NCI-H748 (cell line): ENCODE results near the gene PML.
A peak's percentile ranks its signal among the peaks of the same experiment; 100 is the strongest.

Source experiments
- DNase-seq: peaks from one replicate; lab custom pipeline; 2025; ENCODE audit not compliant: unreplicated experiment; lab: John Stamatoyannopoulos, UW

The PML gene

DNA sequence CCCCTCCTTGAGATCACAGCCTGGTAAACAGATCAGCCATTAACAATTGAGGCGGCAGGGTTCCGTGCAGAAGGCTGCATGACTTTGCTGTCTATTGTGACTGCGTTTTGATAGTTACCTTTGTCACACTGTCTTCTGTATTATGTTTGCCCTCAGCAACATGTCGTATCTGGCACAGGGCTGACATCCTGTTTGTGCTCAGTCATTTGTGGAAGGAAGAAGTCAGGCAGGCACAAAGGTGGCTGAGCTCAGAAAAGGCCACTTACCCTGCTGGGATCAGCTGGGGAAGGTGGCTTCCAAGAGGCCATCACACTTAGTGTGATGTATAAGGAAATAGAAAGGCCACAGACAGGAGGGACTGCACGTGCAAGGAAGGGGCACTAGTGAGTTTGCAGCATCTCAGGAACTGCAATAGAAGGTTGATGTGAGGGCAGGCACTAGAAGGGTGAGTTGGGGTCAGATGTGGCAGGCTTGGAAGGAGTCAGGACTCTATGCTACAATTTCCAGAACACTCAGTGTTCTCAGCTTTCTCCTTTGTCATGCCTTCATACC, 13.4 kb downstream of the PML start:
- no peak for DNase-seq

DNA sequence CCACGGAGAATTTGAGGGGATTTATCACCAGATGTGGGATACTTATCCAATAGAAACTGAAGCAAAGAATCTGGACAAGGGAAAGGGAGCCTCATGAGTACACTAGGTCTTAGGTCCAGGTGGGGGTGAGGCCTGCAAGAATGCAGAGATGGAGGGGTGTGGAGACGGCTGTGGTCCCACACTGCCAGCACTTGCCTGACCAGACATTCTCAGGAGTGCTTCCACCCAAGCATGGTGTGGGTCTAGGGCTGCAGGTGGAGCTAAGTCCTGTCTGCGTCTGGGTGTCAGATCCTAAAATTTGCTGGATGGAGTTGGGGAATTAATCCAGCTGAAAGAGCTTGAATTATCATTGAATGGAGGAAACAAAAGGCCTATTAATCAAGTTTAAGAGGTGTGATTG, 14.4 kb downstream of the PML start:
- DNase-seq, result no peak

DNA sequence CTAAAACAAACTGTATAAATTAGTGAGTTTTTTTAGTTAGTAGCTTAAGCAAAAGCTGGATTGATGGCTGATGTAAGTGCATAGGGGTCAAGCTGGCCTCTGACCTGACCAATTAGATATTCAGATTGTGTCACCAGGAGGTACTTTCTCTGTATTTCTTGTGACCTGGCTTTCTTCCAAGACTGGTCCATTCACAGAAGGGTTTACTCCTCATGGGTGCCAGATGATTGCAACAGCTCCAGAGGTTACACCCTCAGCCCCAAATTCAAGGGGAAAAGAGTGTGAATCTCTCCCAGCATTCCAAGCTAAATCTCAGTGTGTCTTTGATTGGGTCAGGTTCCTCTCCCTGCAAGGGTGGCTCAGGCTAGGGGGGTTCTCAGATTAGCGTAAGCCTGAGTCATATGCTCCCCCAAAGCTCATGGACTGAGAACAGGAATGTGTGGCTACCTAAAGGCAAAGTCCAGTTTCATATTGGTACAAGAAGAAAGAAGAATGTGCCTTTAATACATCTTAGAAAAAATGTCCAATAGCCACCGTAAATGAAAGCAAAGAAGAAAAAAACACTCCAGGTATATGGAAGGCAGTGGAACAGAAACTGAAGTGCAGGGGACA, 16.5 kb downstream of the PML start:
- no peak for DNase-seq

DNA sequence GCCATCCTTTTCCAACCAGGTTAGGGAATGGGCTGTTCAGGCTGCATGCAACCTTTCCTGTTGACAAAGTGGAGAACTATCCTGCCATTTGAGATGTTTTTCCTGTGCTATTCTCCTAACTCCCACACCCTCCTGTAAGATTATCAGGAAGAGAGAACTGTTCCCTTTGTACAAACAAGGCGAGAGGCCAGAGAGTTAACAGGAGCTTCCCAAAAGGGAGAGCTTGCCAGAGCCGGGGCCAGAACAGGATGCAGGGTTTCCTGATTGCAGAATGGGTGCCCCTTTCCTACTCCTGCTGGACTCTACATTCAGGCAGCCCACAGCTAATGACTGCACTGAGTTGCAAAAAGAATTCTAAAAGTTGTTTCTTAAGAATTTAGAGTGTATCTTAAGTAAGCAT, 17.1 kb downstream of the PML start:
- DNase-seq, result no peak

DNA sequence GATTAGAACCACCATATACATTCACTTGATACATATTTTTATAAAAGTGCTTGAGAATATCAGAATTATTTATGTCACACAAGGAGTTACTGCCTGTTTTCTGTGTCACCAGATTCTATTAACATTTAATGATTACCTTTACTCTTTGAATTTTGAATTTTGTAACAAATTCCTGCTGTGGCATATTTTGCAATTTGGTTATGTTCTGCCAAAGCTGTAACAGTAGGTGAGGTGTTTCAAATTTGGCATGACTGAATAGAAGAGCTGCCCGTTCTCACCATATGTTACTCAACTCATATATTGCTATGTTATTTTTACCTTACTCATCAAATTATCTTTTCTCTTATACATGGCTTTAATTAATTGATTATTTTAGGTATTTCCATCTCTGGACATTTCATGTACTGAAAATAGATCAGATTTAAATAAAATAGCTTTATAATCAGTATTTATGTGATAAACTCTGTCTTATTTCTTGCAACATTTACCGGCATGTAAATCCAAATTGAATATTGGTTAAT, 18.9 kb downstream of the PML start:
- no peak for DNase-seq

GRCh38 chr15:74019734-74020133, 25.2 kb downstream of the PML start:
- DNase-seq, result no peak

DNA sequence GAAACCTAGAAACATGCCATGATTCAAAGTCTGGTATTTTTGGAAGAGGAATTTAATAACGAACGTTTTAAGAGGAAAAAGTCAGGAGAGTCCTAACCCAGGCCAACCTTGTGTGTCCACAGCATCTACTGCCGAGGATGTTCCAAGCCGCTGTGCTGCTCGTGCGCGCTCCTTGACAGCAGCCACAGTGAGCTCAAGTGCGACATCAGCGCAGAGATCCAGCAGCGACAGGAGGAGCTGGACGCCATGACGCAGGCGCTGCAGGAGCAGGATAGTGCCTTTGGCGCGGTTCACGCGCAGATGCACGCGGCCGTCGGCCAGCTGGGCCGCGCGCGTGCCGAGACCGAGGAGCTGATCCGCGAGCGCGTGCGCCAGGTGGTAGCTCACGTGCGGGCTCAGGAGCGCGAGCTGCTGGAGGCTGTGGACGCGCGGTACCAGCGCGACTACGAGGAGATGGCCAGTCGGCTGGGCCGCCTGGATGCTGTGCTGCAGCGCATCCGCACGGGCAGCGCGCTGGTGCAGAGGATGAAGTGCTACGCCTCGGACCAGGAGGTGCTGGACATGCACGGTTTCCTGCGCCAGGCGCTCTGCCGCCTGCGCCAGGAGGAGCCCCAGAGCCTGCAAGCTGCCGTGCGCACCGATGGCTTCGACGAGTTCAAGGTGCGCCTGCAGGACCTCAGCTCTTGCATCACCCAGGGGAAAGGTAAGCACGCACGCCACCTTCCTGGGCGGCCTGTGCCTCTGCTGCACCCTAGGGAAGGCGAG, 28.4 kb downstream of the PML start:
- DNase-seq, result no peak

GRCh38 chr15:74024687-74025086, 30.2 kb downstream of the PML start:
- no peak for DNase-seq

- DNase-seq, result no peak
Measured at GRCh38 chr15:74025436-74025835, 30.9 kb downstream of the PML start.

DNA sequence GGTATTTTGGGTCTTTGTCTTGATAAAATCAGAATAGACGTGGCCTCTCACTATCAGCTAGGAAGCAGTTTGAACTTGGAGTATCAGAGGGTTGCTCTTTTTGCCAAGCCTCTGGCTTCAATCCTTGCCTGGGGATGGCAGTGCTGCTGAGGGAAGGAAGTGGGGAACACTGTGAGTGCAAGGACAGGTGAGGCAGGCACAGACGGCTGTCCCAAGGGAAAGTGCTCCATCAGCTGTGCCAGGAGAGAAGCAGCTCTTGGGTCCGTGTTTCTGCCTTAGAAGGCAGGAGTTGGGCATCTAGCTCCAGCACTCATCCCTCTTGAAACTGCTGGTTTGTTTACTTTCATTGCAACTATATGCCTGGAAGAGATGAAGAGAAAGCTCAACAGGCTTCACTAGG, 33.2 kb downstream of the PML start:
- no peak for DNase-seq

DNA sequence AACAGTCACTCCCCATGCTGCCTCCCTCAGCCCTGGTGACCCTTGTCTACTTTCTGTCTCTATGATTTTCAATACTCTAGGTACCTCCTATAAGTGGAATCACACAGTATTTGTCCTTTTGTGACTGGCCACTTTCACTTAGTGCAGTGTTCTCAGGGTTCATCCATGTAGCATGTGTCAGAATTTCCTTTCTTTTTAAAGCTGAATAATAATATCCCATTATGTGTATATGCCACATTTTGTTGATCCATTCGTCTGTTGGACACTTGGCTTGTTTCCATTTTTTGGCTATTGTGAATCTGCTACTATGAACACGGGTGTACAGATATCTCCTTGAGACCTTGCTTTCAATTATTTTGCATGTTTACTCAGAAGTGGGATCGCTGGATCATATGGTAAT, 34.1 kb downstream of the PML start:
- DNase-seq, result no peak

- no peak for DNase-seq
Measured at GRCh38 chr15:74032046-74032445, 37.5 kb downstream of the PML start.

- no peak for DNase-seq
Measured at GRCh38 chr15:74032606-74033561, 38.4 kb downstream of the PML start.

- no peak for DNase-seq
Measured at GRCh38 chr15:74034206-74034755, 39.8 kb downstream of the PML start.

- DNase-seq, result no peak
Measured at GRCh38 chr15:74035121-74036017, 40.9 kb downstream of the PML start.

DNA sequence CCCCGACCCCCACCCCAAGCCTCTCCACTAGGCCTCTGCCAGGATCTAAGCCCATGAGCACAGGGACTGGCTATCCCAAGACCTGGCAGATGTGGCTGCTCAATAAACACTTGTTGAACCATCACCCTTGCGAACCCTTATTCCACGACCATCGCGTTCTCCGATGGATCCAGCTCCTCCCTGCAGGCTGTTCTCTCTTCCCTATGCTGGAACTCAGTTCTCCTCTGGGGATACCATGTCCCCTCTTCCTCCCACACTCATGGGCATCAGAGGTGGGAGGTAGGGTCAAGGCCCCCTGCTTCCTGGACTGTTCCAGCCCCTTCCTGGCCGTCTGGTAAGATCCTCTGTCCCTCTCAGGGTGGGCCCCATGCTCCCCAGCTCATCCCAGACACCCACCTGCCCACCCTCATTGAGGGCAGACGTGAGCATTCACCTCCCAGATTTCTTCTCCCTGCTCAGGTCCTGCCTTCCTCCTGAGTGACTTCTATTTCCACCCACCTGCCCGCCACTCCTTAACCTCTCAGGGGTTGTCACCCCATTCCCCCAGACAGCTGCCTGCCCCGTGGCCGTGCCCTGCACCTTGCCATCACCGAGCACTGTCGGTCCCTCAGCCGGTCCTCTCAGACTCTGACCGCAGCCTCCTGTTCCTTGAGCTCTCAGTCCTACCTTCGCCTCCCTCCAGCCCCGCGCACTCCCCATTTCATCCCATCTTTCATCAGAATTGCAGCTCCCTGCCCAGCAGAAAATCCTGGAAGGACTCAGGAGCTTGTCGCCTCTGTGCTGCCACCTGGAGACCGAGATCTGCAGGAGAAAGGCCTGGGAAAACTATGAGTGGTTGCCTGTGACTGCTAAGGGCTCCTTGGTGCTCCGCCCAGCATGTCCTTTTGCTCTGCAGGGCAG, 42.0 kb downstream of the PML start:
- DNase-seq, result peak; percentile 3

GRCh38 chr15:74037171-74038117, 42.9 kb downstream of the PML start:
- no peak for DNase-seq
